Ishikawa (cell line): Measurements from ENCODE around the gene NDFIP2.

Source experiments
- CEBPB ChIP-seq: IDR thresholded peaks from 2 replicates; pipeline ENCODE4 v1.6.1; 2012
- CREB1 ChIP-seq: IDR thresholded peaks from 2 replicates; pipeline ENCODE4 v1.6.1; 2012; ENCODE audit warnings: low read depth
- EGR1 ChIP-seq: IDR thresholded peaks from 2 replicates; pipeline ENCODE4 v1.6.1; 2012
- EP300 ChIP-seq: IDR thresholded peaks from 2 replicates; pipeline ENCODE4 v1.6.1; 2012; ENCODE audit warnings: borderline replicate concordance
- FOXM1 ChIP-seq: IDR thresholded peaks from 2 replicates; pipeline ENCODE4 v1.6.1; 2012; ENCODE audit warnings: low read depth, borderline replicate concordance
- MAX ChIP-seq: IDR thresholded peaks from 2 replicates; pipeline ENCODE4 v1.6.1; 2012
- NFIC ChIP-seq: IDR thresholded peaks from 2 replicates; pipeline ENCODE4 v1.6.1; 2012
- RAD21 ChIP-seq: IDR thresholded peaks from 2 replicates; pipeline ENCODE4 v1.6.1; 2012; ENCODE audit warnings: low read depth
- REST ChIP-seq: IDR thresholded peaks from 2 replicates; pipeline ENCODE4 v1.6.1; 2012; ENCODE audit warnings: low read depth, mild to moderate bottlenecking
- TAF1 ChIP-seq: IDR thresholded peaks from 2 replicates; pipeline ENCODE4 v1.6.1; 2012; ENCODE audit warnings: low read depth, mild to moderate bottlenecking
- TCF12 ChIP-seq: IDR thresholded peaks from 2 replicates; pipeline ENCODE4 v1.6.1; 2012; ENCODE audit warnings: low read depth
- TEAD4 ChIP-seq: IDR thresholded peaks from 2 replicates; pipeline ENCODE4 v1.6.1; 2012
- USF1 ChIP-seq: IDR thresholded peaks from 2 replicates; pipeline ENCODE4 v1.6.1; 2012
- YY1 ChIP-seq: IDR thresholded peaks from 2 replicates; pipeline ENCODE4 v1.6.1; 2012; ENCODE audit warnings: low read depth
- ZBTB7A ChIP-seq: IDR thresholded peaks from 2 replicates; pipeline ENCODE4 v1.6.1; 2012; ENCODE audit warnings: low read depth

Gene NDFIP2

GRCh38 chr13:79511611-79512010, 30.7 kb downstream of the NDFIP2 start:
- TF ChIP-seq YY1 (no peak), MAX (no peak), RAD21 (no peak), NFIC (no peak), CREB1 (no peak), ZBTB7A (no peak), EP300 (no peak), TCF12 (no peak)

- no peak for TF ChIP-seq FOXM1
- no peak for TF ChIP-seq EGR1
- TF ChIP-seq TEAD4 = no peak
- no peak for TF ChIP-seq EP300
- TF ChIP-seq YY1 = no peak
- TF ChIP-seq USF1 = no peak
- no peak for TF ChIP-seq NFIC
- TF ChIP-seq ZBTB7A = no peak
- TF ChIP-seq TAF1 = no peak
- no peak for TF ChIP-seq RAD21
- TF ChIP-seq REST = no peak
- no peak for TF ChIP-seq TCF12
- no peak for TF ChIP-seq CEBPB
- no peak for TF ChIP-seq CREB1
- TF ChIP-seq MAX = no peak
Measured at GRCh38 chr13:79512950-79513349, 32.0 kb downstream of the NDFIP2 start.

- no peak for TF ChIP-seq MAX
- TF ChIP-seq NFIC = no peak
- no peak for TF ChIP-seq TEAD4
- no peak for TF ChIP-seq REST
- no peak for TF ChIP-seq USF1
- TF ChIP-seq YY1 = no peak
- TF ChIP-seq TCF12 = no peak
- TF ChIP-seq EP300 = no peak
Measured at GRCh38 chr13:79516595-79516994, 35.6 kb downstream of the NDFIP2 start.

- no peak for TF ChIP-seq TCF12
- no peak for TF ChIP-seq NFIC
- no peak for TF ChIP-seq MAX
- no peak for TF ChIP-seq TEAD4
- no peak for TF ChIP-seq CREB1
- no peak for TF ChIP-seq USF1
- no peak for TF ChIP-seq YY1
Measured at GRCh38 chr13:79519255-79519654, 38.3 kb downstream of the NDFIP2 start.

- TF ChIP-seq TAF1 = no peak
- TF ChIP-seq CREB1 = no peak
- no peak for TF ChIP-seq YY1
- TF ChIP-seq RAD21 = no peak
Measured at GRCh38 chr13:79522583-79522982, 41.6 kb downstream of the NDFIP2 start.
